Liver (tissue), 9 donors: Measurements from ENCODE around the gene DNAH7. TPM values are rescaled to one million over a fixed set of nuclear protein-coding genes. Genes with fewer than 3 reads are reported as not detected.

ENCODE experiments used
- DNase-seq: peaks from one replicate; pipeline ENCODE4 v3.0.0-alpha.2; 2017; ENCODE audit warnings: low spot score
- H3K27ac ChIP-seq, 2 donors: one replicate each; pipeline ENCODE4 v1.7.0; 2013; ENCODE audit warnings: inconsistent platforms in 2 of 2, low read length in 2 of 2, control low read depth in 1 of 2, low read depth in 1 of 2, mild to moderate bottlenecking in 1 of 2
- H3K27me3 ChIP-seq, 4 donors: one replicate each; pipeline versions ENCODE4 v1.6.1 to v1.7.0; 2013; ENCODE audit warnings: low read length in 3 of 4, inconsistent platforms in 1 of 4, mild to moderate bottlenecking in 1 of 4, moderate library complexity in 1 of 4; ENCODE audit not compliant: control insufficient read depth in 4 of 4, insufficient read depth in 4 of 4
- H3K36me3 ChIP-seq, 4 donors: one replicate each; pipeline versions ENCODE4 v1.6.1 to v1.7.0; 2013; ENCODE audit warnings: low read length in 3 of 4, mild to moderate bottlenecking in 3 of 4, low read depth in 1 of 4, moderate library complexity in 1 of 4; ENCODE audit not compliant: control insufficient read depth in 4 of 4, insufficient read depth in 3 of 4
- H3K4me1 ChIP-seq, 4 donors: one replicate each; pipeline versions ENCODE4 v1.6.1 to v1.7.0; 2013; ENCODE audit warnings: low read length in 3 of 4, mild to moderate bottlenecking in 3 of 4, moderate library complexity in 1 of 4; ENCODE audit not compliant: control insufficient read depth in 4 of 4, insufficient read depth in 4 of 4
- H3K4me3 ChIP-seq, 3 donors: one replicate each; pipeline versions ENCODE4 v1.6.1 to v1.7.0; 2013; ENCODE audit warnings: low read length in 3 of 3, control low read depth in 1 of 3, low read depth in 1 of 3, mild to moderate bottlenecking in 1 of 3
- H3K9ac ChIP-seq, 2 donors: one replicate each; pipeline ENCODE4 v1.7.0; 2013; ENCODE audit warnings: low read length in 2 of 2, mild to moderate bottlenecking in 2 of 2, moderate library complexity in 2 of 2, control low read depth in 1 of 2, low read depth in 1 of 2
- H3K9me3 ChIP-seq, 4 donors: one replicate each; pipeline versions ENCODE4 v1.6.1 to v1.7.0; 2013; ENCODE audit warnings: low read length in 3 of 4; ENCODE audit not compliant: control insufficient read depth in 4 of 4
- ATF3 ChIP-seq: IDR thresholded peaks from 2 replicates; pipeline ENCODE4 v1.6.1; 2016; ENCODE audit warnings: antibody characterized with exemption
- CTCF ChIP-seq: fragments of 150-350 bp; IDR thresholded peaks from 2 replicates; pipeline ENCODE4 v1.5.1; 2017; ENCODE audit warnings: improper control_type of control experiment, low read depth, low read length; ENCODE audit not compliant: missing input control
- EGR1 ChIP-seq, 2 donors: IDR thresholded peaks; 2 replicates each; pipeline ENCODE4 v1.6.1; 2016 to 2018; ENCODE audit warnings: antibody characterized with exemption in 2 of 2, low read depth in 2 of 2
- FOXA1 ChIP-seq: IDR thresholded peaks from 2 replicates; pipeline ENCODE4 v1.6.1; 2016; ENCODE audit warnings: antibody characterized with exemption
- FOXA2 ChIP-seq: IDR thresholded peaks from 2 replicates; pipeline ENCODE4 v1.6.1; 2016; ENCODE audit warnings: antibody characterized with exemption
- GABPA ChIP-seq, 2 donors: IDR thresholded peaks in 1 of 2; conservative IDR thresholded peaks in 1 of 2; 2 replicates each; pipeline ENCODE4 v1.6.1; 2016; ENCODE audit warnings: antibody characterized with exemption in 2 of 2, mild to moderate bottlenecking in 1 of 2, moderate library complexity in 1 of 2
- HNF4A ChIP-seq, 2 donors: conservative IDR thresholded peaks; 2 replicates each; pipeline ENCODE4 v1.6.1; 2016; ENCODE audit warnings: antibody characterized with exemption in 2 of 2, mild to moderate bottlenecking in 2 of 2
- HNF4G ChIP-seq: IDR thresholded peaks from 2 replicates; pipeline ENCODE4 v1.6.1; 2016; ENCODE audit warnings: antibody characterized with exemption
- JUND ChIP-seq, 2 donors: IDR thresholded peaks; 2 replicates each; pipeline ENCODE4 v1.6.1; 2016; ENCODE audit warnings: antibody characterized with exemption in 2 of 2
- MAX ChIP-seq: IDR thresholded peaks from 2 replicates; pipeline ENCODE4 v1.6.1; 2016; ENCODE audit warnings: antibody characterized with exemption
- NR2F2 ChIP-seq: IDR thresholded peaks from 2 replicates; pipeline ENCODE4 v1.6.1; 2016; ENCODE audit warnings: antibody characterized with exemption
- RAD21 ChIP-seq, 2 donors: IDR thresholded peaks; 2 replicates each; pipeline ENCODE4 v1.6.1; 2016; ENCODE audit warnings: antibody characterized with exemption in 2 of 2, mild to moderate bottlenecking in 2 of 2
- REST ChIP-seq: IDR thresholded peaks from 2 replicates; pipeline ENCODE4 v1.6.1; 2016; ENCODE audit warnings: antibody characterized with exemption, mild to moderate bottlenecking
- RXRA ChIP-seq, 2 donors: IDR thresholded peaks; 2 replicates each; pipeline ENCODE4 v1.6.1; 2017 to 2018; ENCODE audit warnings: antibody characterized with exemption in 2 of 2, mild to moderate bottlenecking in 1 of 2
- SP1 ChIP-seq: IDR thresholded peaks from 2 replicates; pipeline ENCODE4 v1.6.1; 2018; ENCODE audit warnings: antibody characterized with exemption, mild to moderate bottlenecking
- TAF1 ChIP-seq: conservative IDR thresholded peaks from 2 replicates; pipeline ENCODE4 v1.6.1; 2016; ENCODE audit warnings: antibody characterized with exemption, mild to moderate bottlenecking
- YY1 ChIP-seq: IDR thresholded peaks from 2 replicates; pipeline ENCODE4 v1.6.1; 2016; ENCODE audit warnings: antibody characterized with exemption, mild to moderate bottlenecking
- WGBS: extraction: QIAGEN DNeasy Blood & Tissue Kit; methylation state at CpG from one replicate; pipeline ENCODE4 v1.1.7; 2013; 5-methylcytosine and 5-hydroxymethylcytosine counted together
- polyA plus RNA-seq, 2 donors: library from polyadenylated mRNA; stranded (reverse) in 1 of 2; unstranded in 1 of 2; fragments of 200-250 nt in 1 of 2; fragments of >200 nt in 1 of 2; fragmentation: Nextera tagmentation in 1 of 2; extraction: Ambion mirVana in 1 of 2; gene quantifications; one replicate each; pipeline versions ENCODE4 v1.2.1 to v1.2.3, GENCODE V29; 2013 to 2015
- total RNA-seq, 2 donors: library from RNA; depleted of rRNA; stranded (reverse); fragments of >200 nt; gene quantifications; one replicate each; pipeline ENCODE4 v1.2.3, GENCODE V29; 2014
- donor health status: healthy.
- donor health status: healthy.
- donor health status: healthy.
- donor health status: healthy.
- donor health status: healthy.

Gene DNAH7
- total and polyA plus RNA-seq, 4 donors: under 0.01 to 0.50 (median 0.07) TPM

- TF ChIP-seq REST (no peak), YY1 (no peak), SP1 (no peak), FOXA1 (no peak), TAF1 (no peak)
These were observed 32.2 kb downstream of the DNAH7 start (continued) for GRCh38 chr2:196036442-196036841.

GRCh38 chr2:196018037-196018436 is 50.6 kb downstream of the DNAH7 start:
- peaks cover 0 to 6% (median 0%) of the 10 kb centered on the region in 4 donors for H3K27me3 ChIP-seq
- no peaks in the 10 kb centered on the region for H3K4me1 ChIP-seq
- no peak overlapping the region for H3K4me3 ChIP-seq
- 57% methylated on average over 2 of the region's 2 CpGs for WGBS
- no peak for TF ChIP-seq RXRA (IDR thresholded peaks at IDR 0.05)
- no peak for TF ChIP-seq HNF4A (conservative IDR thresholded peaks at IDR 0.05)
- no peak for TF ChIP-seq HNF4G
- TF ChIP-seq ATF3: no peak
- no peak for TF ChIP-seq EGR1 (IDR thresholded peaks at IDR 0.05; ENCODE audit: low read depth in 2 of 2)
- TF ChIP-seq NR2F2: no peak
- no peak for TF ChIP-seq GABPA (IDR thresholded peaks at IDR 0.05 in 1 of 2, conservative IDR thresholded peaks at IDR 0.05 in 1 of 2)
- TF ChIP-seq TAF1: no peak
- no peak for TF ChIP-seq CTCF
- TF ChIP-seq FOXA1: no peak
- TF ChIP-seq FOXA2: no peak
- no peak for TF ChIP-seq MAX
- TF ChIP-seq REST: no peak
- TF ChIP-seq SP1: no peak
- TF ChIP-seq RAD21 (IDR thresholded peaks at IDR 0.05): no peak
- TF ChIP-seq YY1: no peak
- TF ChIP-seq JUND (IDR thresholded peaks at IDR 0.05): no peak
- no peaks in the 10 kb centered on the region for H3K9me3 ChIP-seq
- no peak overlapping the region for H3K27ac ChIP-seq
- no peaks in the 10 kb centered on the region for H3K36me3 ChIP-seq
- no peak overlapping the region for H3K9ac ChIP-seq
- no peak for DNase-seq
